ENCODE results near the gene TUBB3.

- no peak for TF ChIP-seq CTCF (IDR thresholded peaks at IDR 0.05)
- no peak for TF ChIP-seq ZFX (IDR thresholded peaks at IDR 0.05; ENCODE audit: borderline replicate concordance)
These were observed 32.9 kb upstream of the TUBB3 start for GRCh38 chr16:89890200-89890599.

All from 22Rv1 (cell line).